HG02852 (cell line): Measurements from ENCODE around the gene CRYBG2.
"Not testable (repeated sequence)": the region's sequence is repeated elsewhere in the genome, so short reads cannot be mapped to it uniquely, and the experiment has no call there.

Experiments
- ATAC-seq: cut with Tn5 transposase; IDR thresholded peaks from one replicate; pipeline ENCODE4 v1.9.1; 2021; ENCODE audit warnings: mild to moderate bottlenecking, moderate library complexity; ENCODE audit not compliant: unreplicated experiment

CRYBG2 gene

DNA sequence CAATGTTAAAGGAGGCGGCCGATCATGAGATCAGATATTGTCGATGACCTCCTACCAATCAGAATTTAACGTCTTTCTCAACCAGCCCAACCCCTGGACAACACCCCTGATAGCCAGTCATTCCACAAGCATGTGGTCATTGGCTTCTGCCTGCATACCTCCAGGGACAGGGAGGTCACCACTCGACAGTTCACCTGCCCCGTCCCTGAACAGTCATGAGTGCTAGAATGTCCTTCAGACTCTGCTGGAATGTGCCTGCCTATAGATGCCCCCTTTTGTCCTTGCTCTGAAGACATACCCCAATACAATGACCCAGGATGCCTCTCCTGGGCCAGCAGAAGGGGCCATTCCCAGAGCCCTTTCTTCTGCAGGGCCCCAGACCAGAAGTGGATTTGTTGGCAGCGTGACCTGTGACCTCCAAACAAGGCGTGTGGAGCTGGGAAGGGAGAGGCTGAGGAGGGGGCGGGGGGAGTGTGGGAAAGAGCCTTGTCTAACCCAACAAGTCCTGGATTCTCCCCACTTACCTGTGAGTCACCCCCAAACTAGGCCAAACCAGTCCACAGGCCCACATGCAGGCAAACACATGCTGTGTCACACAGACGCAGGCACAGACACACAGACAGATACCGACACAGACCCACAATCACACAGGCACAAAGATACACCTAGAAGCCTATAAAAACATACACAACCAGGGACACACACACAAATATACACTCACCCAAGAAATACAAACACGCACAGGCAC is 2.2 kb downstream of the CRYBG2 start:
- no peak for ATAC-seq

DNA sequence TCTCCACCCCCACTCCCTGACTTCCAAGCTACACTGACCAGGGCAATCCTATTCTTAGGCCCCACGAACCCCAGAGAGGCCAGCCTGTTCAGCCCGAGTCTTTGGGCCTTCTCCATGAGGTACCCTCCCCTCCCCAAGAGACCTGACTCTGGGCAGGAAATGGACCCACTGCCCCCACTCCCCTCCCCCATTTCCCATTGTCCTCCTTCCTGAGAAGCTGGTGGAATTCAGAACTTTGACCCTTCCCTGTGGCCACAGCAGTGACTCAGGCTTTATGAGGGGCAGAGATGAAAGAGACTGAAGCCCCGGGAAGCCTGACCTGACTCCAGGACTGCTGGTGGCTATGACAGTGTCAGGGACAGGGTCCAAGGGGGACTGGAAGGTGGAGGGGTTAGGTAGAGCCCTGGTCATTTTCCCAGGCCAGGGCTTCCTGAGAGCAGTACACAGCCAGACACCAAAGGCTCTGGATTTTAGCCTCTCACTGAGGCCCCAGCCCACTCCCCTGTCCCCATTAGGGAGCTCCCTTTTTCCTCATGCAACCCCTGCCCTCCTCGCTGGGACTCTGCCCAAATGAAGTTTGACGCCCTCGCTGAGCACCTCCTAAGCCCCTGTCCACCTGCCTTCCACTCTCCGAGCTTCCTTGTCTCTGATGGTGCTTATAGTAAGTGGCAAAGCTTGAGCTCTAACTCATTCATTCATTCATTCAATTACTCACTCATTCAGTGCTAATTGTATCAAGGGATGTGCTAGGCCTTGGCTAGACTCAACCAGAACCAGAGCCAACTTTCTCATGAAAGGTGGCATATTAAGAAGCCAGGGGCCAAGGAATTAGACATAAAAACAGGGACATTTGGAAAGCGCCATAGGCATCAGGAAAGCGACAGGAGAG is 3.0 kb downstream of the CRYBG2 start:
- ATAC-seq, result no peak

DNA sequence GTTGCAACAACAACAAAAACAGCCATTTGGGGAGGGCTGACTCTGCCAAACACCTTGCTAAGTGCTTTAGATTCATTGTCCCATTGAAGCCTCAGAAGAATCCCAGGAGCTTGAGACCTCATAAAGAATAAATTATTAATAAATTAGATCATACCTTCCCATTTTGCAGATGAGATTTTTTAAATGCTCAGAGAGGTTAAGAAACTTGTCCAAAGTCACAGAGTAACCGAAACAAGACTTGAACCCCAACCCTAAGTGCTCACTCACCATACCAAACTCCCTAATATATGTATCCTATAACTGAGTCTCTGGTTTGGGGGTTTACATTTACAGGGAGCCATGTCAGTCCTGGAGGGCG is 3.6 kb downstream of the CRYBG2 start:
- no peak for ATAC-seq

DNA sequence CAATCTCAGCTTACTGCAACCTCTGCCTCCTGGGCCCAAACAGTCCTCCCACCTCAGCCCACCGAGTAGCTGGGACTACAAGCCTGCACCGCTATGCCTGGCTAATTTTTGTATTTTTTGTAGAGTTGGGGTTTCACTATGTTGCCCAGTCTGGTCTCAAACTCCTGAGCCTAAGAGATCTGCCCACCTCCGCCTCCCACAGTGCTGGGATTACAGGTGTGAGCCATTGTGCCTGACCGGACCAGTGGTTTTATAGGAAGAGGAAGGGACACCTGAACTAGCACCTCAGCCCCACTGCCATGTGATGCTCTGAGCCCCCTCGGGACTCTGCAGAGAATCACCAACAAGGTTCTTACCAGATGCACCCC is 4.1 kb downstream of the CRYBG2 start:
- ATAC-seq, result no peak

DNA sequence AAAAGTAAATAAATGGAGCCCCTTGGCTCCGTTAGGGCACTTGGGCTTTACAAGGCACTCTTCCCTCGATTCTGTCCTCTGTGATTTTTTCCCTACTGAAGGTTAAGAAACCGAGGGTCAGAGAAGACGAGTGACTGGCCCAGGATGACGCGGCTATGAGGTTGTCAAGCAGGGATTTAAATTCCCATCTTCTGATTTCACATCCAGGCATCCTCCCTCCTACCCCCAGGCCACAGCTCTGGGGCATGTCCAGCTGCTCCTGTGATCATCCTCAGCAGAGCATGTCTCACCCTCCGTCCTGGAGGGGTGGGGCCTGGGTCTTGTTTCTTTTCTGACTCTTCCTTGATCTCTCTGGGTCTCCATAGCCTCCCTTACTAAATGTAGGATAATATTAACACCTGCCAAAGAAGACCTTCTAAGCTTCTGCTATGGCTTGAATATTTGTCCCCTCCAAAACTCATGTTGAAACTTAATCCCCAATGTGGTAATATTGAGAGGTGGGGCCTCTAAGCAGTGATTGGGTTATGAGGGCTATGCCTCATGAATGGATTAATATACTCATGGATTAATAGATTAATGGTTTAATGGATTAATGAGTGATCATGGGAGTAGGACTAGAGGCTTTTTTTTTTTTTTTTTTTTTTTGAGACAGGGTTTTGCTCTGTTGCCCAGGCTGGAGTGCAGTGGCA is 4.6 kb downstream of the CRYBG2 start:
- ATAC-seq, result no peak

DNA sequence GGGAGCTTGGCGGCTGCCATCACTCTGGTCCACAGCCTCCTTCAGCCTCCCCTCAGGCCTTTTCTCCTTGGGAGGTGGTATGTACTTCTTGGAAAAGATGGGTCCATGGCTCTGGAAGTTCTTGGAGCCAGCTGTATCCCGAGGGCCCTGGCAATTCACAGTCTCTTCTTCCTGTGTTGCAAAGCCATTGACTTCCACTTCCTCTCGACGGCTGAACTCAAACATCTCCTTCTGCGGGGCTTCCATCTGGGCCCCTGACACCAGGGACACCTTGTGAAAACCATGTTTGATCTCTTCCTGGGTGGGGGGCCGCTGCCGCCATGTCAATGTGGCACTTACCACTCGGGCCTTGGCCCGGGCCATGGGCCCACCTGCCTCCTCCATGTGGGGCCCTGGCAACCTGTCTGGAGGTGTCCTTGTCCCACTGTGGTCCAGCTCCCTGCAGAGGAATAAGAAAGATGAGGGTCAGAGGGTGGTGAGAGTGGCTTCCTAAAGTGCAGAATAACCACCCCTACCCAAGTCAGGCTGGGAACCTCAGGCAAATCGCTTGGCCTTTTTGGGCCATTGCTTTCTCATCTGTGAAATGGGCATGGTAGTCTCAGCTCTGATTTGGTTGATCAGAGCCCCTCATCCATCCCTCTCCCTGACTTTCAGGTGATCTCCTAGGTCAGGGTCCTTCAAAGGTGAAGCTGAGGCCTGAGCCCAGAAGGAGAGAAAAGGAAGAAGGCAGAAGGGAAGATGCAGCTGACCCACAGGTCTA is 7.5 kb downstream of the CRYBG2 start:
- ATAC-seq, result no peak

DNA sequence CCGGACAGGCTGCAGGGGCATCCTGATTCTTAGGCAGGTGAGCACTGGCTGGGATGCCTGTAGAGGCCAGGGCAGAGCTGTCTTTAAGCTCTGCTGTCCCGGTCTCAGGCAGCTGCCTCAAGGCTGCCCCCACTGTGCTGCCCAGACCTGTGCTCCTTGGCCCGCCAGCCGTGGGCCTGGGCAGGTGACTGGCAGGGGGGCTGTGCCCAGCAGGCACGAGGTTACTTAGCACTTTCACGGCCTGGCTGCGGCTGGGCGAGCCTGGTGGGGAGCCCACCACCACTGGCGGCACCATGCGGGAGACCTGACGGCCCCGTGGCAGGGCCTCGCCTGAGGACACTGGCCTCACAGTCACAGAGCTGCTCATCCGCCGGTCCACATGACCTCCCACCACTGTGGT is 8.2 kb downstream of the CRYBG2 start:
- no peak for ATAC-seq

DNA sequence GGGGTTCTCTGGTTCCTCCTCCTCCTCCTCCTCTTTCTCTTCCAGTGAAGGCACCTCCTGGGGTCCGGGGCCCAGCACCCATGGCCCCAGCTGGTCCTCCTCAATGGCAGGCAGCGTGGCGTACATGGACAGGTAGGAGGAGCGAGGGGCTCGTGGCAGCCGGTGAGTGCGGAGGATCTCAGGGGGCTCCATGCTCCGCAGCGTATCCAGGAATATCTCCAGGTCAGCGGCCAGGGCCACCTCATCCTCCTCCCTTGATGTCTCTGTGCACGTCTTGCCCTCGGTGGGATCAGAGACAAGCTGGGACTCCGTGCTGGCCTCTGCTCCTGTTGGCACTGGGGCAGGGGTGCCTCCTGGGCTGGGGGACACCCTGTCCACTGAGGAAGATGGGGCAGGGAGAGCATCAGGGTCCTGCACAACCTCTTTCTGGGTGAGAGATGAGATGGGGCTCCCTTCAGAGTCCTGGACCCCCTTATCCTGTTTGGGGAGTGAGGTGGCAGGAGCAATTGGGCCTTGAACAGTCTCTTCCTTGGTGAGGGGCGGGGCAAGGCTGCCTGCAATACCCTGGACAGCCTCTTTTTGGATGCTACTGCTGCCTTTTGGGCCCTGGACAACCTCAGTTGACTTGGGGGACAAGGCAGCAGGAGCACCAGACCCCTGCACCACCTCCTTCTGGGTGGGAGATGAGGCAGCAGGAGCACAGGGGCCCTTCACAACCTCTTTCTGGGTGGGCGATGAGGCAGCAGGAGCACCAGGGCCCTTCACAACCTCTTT is 9.6 kb downstream of the CRYBG2 start:
- no peak for ATAC-seq

DNA sequence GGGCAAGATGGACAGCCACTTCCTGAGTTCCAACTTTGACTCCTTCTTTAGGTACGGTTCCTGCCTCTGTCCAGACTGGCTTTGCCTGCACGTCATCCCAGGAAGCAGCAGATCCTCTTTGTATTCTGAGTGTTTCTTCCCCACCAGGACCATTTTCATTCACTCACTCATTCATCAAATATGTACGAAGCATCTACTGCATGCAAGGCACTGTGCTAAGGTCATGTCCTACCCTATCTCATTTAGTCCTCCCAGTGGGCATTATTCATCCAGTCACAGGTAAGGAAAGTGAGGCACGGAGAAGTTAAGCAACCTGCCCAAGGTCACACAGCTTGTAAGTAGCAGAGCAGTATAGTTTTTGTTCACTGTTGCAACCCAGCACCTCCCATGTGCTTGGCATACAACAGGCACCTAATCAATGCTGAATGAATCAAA is 13.9 kb downstream of the CRYBG2 start:
- ATAC-seq, result no peak

DNA sequence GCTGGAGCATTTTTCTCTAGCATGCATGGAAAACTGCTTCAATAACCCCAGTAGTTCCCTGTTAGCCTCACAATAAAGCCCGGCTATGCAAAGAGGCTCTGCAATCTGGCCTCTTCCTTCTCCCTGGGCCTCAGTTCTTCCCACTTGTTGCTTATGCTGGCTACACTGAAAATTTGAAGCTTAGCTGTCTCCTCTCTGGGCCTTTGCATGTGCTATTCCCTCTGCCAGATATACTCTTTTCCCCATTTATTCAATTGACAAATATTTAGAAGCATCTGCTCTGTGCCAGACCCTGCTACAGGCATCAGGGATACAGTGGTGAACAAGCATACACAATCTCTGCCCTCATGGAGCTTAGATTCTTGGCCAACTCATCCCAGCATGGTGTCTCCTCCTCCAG is 15.3 kb downstream of the CRYBG2 start:
- no peak for ATAC-seq

DNA sequence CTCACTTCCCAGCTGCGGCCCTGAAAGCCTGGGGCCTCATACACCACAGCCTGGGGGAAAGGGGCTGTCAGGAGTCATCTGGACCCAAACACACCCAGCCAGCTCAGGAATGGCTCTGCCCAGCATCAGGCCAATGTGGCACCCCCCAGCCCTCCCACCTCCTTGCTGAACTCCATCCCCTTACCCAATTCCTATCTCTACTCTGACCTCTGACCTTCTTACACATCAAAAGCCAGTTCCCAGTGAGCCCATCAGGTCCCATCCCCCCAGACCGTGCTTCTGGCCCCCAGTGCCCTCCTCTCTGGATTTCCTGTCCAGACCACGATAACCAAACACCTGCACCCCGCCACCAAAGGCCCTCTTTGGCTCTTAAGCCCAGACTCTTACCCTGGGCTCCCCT is 16.3 kb downstream of the CRYBG2 start:
- ATAC-seq, result no peak

DNA sequence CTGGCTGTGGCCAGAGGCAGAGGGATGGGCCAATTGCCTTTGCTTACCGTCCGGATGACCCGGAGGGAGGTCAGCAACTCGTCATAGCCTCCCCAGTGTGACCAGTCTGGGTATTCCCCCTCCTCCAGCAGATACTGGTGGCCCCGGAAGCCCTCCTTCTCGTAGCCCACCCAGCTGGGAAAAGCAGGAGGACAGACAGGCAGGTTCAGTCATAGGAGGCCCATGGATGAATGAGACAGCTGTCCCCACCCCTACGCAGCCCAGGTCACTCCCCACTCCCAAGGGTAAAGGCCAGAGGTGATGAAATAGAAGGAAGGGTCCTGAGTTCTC is 16.8 kb downstream of the CRYBG2 start:
- ATAC-seq, result no peak

DNA sequence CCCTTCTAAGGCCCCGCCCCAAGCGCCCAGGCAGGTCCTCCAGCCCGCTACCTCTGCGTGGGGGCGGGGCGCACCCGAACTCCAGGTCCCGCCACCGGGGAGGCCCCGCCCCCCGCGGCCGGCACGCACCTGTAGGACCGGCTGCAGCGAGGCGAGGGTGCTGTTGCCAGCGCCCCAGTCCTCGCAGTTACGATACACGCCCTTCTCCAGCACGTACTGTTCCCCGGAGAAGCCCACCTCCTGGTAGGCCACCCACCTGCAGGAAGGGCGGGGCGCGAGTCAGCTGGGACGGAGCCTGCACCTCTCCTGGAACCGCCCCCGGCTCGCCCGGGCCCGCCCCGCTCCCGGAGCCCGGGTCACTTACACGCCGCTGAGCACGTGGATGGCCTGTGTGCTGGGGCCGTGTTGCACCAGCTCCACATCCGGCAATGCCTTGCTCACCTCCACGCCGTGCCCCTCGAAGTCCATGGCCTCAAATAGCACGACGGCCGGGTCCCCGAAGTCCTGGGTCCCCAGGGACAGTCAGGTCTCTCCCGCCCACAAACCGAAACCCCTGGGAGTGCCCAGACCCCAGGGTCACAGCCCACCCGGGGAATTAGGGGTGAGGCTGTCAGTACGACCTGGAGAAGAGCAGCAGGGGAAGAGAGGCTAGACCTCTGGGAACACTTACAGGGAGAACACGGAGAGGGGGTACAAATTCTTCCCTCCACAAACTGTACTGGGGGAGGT is 17.3 kb downstream of the CRYBG2 start:
- ATAC-seq, result peak; percentile 60

DNA sequence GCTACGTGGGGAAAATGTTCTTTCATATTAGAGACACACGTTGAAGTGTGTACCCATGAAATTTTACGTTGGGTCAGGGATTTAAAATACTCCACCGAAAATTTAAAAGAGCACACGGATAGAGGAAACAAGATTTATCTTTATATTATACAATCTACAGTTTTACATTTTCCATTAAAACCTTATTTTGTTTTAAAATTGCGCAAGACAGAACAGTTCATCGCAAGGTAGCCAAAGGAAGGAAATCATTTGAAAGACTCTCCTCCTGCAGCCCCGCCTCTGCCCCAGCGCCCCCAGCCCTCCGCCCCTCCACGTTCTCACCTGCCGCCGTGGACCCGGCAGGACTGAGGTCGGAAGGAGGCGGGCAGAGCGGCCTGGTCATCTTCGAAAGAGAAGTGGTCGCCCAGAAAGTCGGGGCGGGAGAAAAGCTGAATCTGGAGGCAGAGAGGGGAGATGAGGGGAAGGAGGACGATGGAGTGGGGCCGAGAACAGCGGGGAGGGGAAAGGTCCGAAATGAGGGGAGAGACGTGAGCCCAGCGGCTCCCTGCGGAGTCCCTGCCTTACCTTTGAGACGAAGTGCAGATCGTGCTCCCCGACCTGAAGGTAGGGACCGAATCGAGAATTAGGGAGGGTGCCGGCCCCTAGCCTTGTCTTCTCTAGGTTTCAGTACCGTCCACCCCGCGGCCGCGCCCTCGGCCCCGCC is 18.0 kb downstream of the CRYBG2 start:
- ATAC-seq, result no peak

DNA sequence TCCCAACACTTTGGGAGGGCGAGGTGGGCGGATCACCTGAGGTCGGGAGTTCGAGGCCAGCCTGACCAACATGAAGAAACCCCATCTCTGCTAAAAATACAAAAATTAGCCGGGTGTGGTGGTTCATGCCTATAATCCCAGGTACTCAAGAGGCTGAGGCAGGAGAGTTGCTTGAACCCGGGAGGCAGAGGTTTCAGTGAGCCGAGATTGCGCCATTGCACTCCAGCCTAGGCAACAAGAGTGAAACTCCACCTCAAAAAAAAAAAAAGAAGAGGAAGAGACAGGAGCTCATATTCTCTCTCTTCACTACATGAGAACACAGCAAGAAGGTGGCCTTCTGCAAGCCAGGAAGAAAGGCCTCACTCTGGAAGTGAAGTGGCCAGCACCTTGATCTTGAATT is 20.6 kb downstream of the CRYBG2 start:
- not testable (repeated sequence) for ATAC-seq

DNA sequence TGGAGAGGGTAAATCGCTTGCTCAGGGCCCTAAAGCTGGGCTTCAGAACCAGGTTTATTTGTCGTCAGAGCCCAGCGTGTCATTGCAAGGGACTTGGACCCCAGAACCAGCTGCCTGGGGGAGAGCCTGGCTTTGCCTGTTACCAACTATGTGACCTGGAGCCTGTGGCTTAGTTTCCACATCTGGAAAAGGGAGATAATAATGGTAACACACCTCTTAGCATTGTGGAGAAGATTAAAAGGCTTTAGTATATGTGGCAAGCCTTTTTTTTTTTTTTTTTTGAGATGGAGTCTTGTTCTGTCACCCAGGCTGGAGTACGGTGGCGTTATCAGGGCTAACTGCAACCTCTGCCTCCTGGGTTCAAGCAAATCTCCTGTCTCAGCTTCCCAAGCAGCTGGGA is 23.7 kb downstream of the CRYBG2 start:
- ATAC-seq, result no peak

DNA sequence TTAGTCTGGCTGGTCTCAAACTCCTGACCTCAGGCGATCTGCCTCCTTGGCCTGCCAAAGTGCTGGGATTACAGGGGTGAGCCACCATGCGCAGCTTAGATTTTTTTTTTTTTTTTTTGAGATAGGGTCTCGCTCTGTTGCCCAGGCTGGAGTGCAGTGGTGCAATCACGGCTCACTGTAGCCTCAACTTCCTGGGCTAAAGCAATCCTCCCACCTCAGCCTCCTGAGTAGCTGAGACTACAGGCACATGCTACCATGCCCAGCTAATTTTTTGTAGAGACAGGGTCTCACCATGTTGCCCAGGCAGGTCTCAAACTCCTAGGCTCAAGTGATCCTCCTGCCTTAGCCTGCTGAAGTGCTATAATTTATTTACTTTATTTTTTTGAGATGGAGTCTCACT is 24.6 kb downstream of the CRYBG2 start:
- ATAC-seq, result not testable (repeated sequence)

DNA sequence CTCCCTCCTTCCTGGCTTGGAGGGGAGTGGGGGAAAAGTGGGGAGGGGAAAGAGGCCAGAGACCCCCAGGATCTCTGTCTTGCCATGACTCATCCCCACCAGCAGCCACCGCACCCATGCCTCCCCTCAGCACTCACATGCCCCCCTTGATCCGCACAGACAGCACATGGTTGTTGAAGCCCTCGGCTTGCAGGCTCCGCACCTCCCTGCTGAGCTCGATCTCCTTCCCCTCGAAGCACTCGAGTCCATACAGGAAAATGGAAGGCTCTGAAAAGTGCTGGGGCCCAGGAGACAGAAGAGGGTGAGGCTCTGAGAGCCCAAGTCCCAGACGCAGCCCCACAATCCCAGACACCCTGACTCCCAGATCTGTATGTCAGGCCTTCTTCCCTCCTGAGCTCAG is 25.3 kb downstream of the CRYBG2 start:
- no peak for ATAC-seq

DNA sequence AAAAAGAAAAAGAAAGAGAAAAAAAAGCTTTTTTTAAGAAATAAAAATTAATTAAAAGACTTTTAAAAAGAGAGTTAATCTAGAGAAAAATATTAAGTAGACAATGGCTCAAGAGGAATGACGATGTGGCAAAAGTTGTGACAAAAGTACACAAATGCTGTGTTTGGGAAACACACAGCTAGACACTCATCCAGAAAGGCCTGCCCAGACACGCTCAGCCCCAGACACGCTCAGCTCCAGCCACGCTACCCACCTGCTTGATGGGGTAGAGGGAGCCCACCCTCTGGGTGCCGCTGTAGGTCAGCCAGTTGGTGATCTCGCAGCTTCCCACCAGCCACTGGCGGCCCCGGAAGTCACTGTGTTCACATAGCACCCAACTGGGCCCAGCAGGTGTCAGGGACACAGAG is 26.0 kb downstream of the CRYBG2 start:
- no peak for ATAC-seq
